OCI-LY1 (cell line): ENCODE measurements around the gene TM9SF4.

ENCODE experiments used
- H2AFZ ChIP-seq: fragments of 200-600 bp; sonication (generic), shearing (Covaris generic); 2 replicates; pipeline ENCODE4 v1.6.0; 2014; ENCODE audit warnings: antibody characterized with exemption, mild to moderate bottlenecking, low read length
- H3F3A ChIP-seq: fragments of 200-600 bp; sonication (generic), shearing (Covaris generic); 2 replicates; pipeline ENCODE4 v1.6.0; 2014; ENCODE audit warnings: mild to moderate bottlenecking, antibody characterized with exemption, low read length, moderate library complexity; ENCODE audit not compliant: insufficient read depth
- H3K27ac ChIP-seq: fragments of 200-600 bp; sonication (generic); 2 replicates; pipeline ENCODE4 v1.5.1; 2014; ENCODE audit warnings: low read length, mixed run types, mild to moderate bottlenecking, low read depth; ENCODE audit not compliant: poor library complexity, severe bottlenecking
- H3K27me3 ChIP-seq: fragments of 200-600 bp; sonication (generic); 2 replicates; pipeline ENCODE4 v1.6.0; 2014; ENCODE audit warnings: antibody characterized with exemption, mild to moderate bottlenecking, low read length, moderate library complexity; ENCODE audit not compliant: insufficient read depth
- H3K36me3 ChIP-seq: fragments of 200-600 bp; sonication (generic); 2 replicates; pipeline ENCODE4 v1.6.1; 2014; ENCODE audit warnings: mild to moderate bottlenecking, antibody characterized with exemption, low read length, moderate library complexity, mixed read lengths; ENCODE audit not compliant: insufficient read depth
- H3K4me1 ChIP-seq: fragments of 200-600 bp; sonication (generic); 2 replicates; pipeline ENCODE4 v1.5.1; 2014; ENCODE audit warnings: mild to moderate bottlenecking, low read length, moderate library complexity; ENCODE audit not compliant: insufficient read depth, severe bottlenecking
- H3K4me2 ChIP-seq: fragments of 200-600 bp; sonication (generic), shearing (Covaris generic); 2 replicates; pipeline ENCODE4 v1.6.1; 2014; ENCODE audit warnings: low read length
- H3K4me3 ChIP-seq: fragments of 200-600 bp; sonication (generic); 2 replicates; pipeline ENCODE4 v1.5.1; 2014; ENCODE audit warnings: low read length, low read depth, mild to moderate bottlenecking, mixed read lengths; ENCODE audit not compliant: poor library complexity, severe bottlenecking
- H3K79me2 ChIP-seq: fragments of 200-600 bp; shearing (Covaris generic); 2 replicates; pipeline ENCODE4 v1.6.1; 2016; ENCODE audit warnings: mixed run types, low read length, mixed read lengths; ENCODE audit not compliant: insufficient read depth
- H3K9ac ChIP-seq: fragments of 200-600 bp; sonication (generic), shearing (Covaris generic); 2 replicates; pipeline ENCODE4 v1.6.1; 2014; ENCODE audit warnings: mild to moderate bottlenecking, low read length, mixed read lengths
- H3K9me2 ChIP-seq: fragments of 200-600 bp; sonication (generic), shearing (Covaris generic); 2 replicates; pipeline ENCODE4 v1.6.1; 2014; ENCODE audit warnings: low read depth, mild to moderate bottlenecking, low read length, mixed read lengths
- H3K9me3 ChIP-seq: fragments of 200-600 bp; shearing (Covaris generic); 2 replicates; pipeline ENCODE4 v1.6.1; 2014; ENCODE audit warnings: low read length, mixed read lengths
- H4K20me1 ChIP-seq: fragments of 200-600 bp; sonication (generic), shearing (Covaris generic); 2 replicates; pipeline ENCODE4 v1.6.0; 2016; ENCODE audit warnings: mild to moderate bottlenecking, low read length; ENCODE audit not compliant: insufficient read depth
- CTCF ChIP-seq: fragments of 200-600 bp; sonication (generic), shearing (Covaris generic); IDR thresholded peaks from 2 replicates; pipeline ENCODE4 v1.5.1; 2017; ENCODE audit warnings: mild to moderate bottlenecking, antibody characterized with exemption, low read length, moderate library complexity, mixed read lengths
- EZH2 ChIP-seq: fragments of 200-600 bp; sonication (generic), shearing (Covaris generic); IDR thresholded peaks from 2 replicates; pipeline ENCODE4 v1.8.0; 2017; ENCODE audit warnings: borderline replicate concordance, mixed run types, mild to moderate bottlenecking, antibody characterized with exemption, low read length, moderate library complexity, mixed read lengths

TM9SF4 gene

GRCh38 chr20:32130965-32131364 is 21.5 kb downstream of the TM9SF4 start:
- no peak overlapping the region for H2AFZ ChIP-seq
- no peaks in the 10 kb centered on the region for H3F3A ChIP-seq
- H4K20me1 ChIP-seq: 0 out of 2 replicates have a peak, but pooled peaks cover 3% of the 10 kb centered on the region
- no peak overlapping the region for H3K9ac ChIP-seq
- peaks cover 18% of the 10 kb centered on the region; the same call in 1 of the 2 replicates for H3K36me3 ChIP-seq
- H3K27ac ChIP-seq: no peak overlapping the region
- H3K4me2 ChIP-seq: no peak overlapping the region
- H3K4me3 ChIP-seq: no peak overlapping the region
- H3K9me3 ChIP-seq: no peaks in the 10 kb centered on the region
- H3K4me1 ChIP-seq: peaks cover 1% of the 10 kb centered on the region
- TF ChIP-seq CTCF: no peak
- no peak for TF ChIP-seq EZH2
- peaks cover 24% of the 10 kb centered on the region for H3K79me2 ChIP-seq
- no peaks in the 10 kb centered on the region for H3K9me2 ChIP-seq
- H3K27me3 ChIP-seq: no peaks in the 10 kb centered on the region

DNA sequence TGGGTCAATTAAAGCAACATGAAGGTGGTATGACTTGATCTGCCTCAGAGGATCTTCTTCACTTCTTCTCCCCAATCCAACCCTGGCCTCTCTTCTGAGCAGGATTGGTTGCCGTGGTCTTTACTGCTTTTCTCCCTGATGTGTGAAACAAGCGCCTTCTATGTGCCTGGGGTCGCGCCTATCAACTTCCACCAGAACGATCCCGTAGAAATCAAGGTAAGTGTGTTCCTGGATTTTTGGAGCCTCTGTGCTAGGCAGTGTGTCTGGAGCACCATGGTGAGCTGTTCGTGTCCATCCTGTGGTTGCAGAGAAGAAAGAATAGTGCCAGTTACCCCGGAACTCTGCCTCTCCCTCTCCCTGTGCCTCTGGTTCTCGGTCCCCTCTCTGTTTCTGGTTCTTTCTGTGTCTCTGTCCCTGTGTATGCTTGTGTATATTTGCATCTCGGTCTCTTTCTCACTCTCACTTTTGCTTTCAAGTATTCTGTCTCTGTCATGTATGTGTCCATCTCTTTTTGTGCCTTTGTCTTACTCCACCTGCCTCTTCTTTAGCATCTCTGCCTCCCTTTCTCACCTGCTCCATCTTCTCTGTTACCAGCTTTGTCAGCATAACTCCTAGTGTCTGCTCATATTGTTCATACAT is 23.5 kb downstream of the TM9SF4 start:
- H4K20me1 ChIP-seq: 0 out of 2 replicates have a peak, but pooled peaks cover 3% of the 10 kb centered on the region
- no peak overlapping the region for H3K9ac ChIP-seq
- no peaks in the 10 kb centered on the region for H3K27me3 ChIP-seq
- H3K4me3 ChIP-seq: no peak overlapping the region
- TF ChIP-seq CTCF (no peak), EZH2 (no peak)
- H3K79me2 ChIP-seq: peaks cover 24% of the 10 kb centered on the region
- peaks cover 39% of the 10 kb centered on the region for H3K36me3 ChIP-seq
- H3K9me2 ChIP-seq: no peaks in the 10 kb centered on the region
- H3K9me3 ChIP-seq: no peaks in the 10 kb centered on the region
- no peaks in the 10 kb centered on the region for H3K4me1 ChIP-seq
- no peak overlapping the region for H2AFZ ChIP-seq
- no peak overlapping the region for H3K4me2 ChIP-seq
- H3K27ac ChIP-seq: no peak overlapping the region
- H3F3A ChIP-seq: no peaks in the 10 kb centered on the region

GRCh38 chr20:32134026-32134425 is 24.5 kb downstream of the TM9SF4 start:
- Histone ChIP-seq H3K36me3 (peaks cover 48% of the 10 kb centered on the region), H3K4me1 (peaks cover 8% of the 10 kb centered on the region), H3K27ac (no peak overlapping the region), H2AFZ (no peak overlapping the region), H3F3A (no peaks in the 10 kb centered on the region), H3K9me2 (no peaks in the 10 kb centered on the region), H3K27me3 (no peaks in the 10 kb centered on the region), H3K4me3 (no peak overlapping the region), H3K9me3 (no peaks in the 10 kb centered on the region), H4K20me1 (0 out of 2 replicates have a peak, but pooled peaks cover 3% of the 10 kb centered on the region), H3K9ac (no peak overlapping the region), H3K79me2 (peaks cover 16% of the 10 kb centered on the region), H3K4me2 (no peak overlapping the region)
- no peak for TF ChIP-seq EZH2
